Measurements from ENCODE around the gene SRXN1. TPM values are rescaled to one million over a fixed set of nuclear protein-coding genes. Genes with fewer than 3 reads are reported as not detected.
"Not testable (repeated sequence)": the region's sequence is repeated elsewhere in the genome, so short reads cannot be mapped to it uniquely, and the experiment has no call there.

SRXN1 gene
- polyA plus RNA-seq, 1 experiment: 50.9 TPM

DNA sequence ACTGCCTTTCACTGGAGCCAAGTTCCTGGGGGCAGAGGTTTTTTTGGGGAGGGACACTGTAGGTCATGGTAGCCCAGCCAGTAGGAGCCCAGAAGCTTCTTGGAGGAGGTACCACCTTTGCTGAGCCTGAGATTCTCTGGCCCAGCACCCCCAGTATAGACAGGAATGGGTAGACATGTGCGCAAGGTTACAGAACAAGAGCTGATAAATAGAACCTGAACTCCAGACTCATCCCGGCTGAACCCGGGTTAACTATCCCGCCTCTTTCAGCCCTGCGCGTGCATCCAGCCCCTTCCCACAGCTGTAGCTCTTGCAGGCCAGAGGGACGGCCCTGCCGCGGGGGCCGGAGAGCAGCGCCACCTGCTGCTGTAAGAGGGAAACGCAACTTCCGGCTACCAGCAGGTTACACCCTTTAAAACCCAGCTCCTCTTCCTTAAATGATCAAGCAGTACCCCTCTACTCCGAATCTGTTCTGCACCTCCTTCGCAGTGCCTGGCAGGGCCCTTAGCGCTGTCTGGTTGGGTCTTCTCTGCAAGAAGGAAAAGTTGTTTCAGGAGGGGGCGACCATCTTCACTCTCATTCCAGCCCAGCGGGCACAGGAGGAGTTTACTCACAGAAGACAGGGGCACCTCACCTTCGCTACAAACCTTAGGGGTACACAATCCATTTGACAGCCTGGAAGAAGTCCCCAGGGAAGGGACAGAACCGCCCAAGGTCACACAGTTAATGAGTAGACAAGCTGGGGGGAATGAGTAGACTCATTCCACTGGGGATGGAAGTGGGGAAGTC, 7.5 kb downstream of the SRXN1 start:
- TF ChIP-seq CTCF (IDR thresholded peaks at IDR 0.05; ENCODE audit: insufficient read depth, low read depth, low read length): peak; percentile 96
- H3K36me3 ChIP-seq (ENCODE audit: control insufficient read depth, insufficient read depth, low read length): peaks cover 25% of the 10 kb centered on the region
- CTCF ChIA-PET: interaction anchor here (0.6 to 7.1 kb wide), 34 partner anchors 9 to 345 kb away, joined by 3 to 68 read pairs (median 4); partner anchors contain the start of gene CSNK2A1
- POLR2A ChIA-PET: no interaction called here
- H3K4me3 ChIP-seq (ENCODE audit: low read depth, low read length): no peak overlapping the region
- no peak for DNase-seq (ENCODE audit: low read depth)
- H3K27me3 ChIP-seq (ENCODE audit: control insufficient read depth, insufficient read depth, low read length): no peaks in the 10 kb centered on the region

- CTCF ChIA-PET: interaction anchor here (0.6 to 7.1 kb wide), 31 partner anchors 10 to 344 kb away, joined by 3 to 68 read pairs (median 4); partner anchors contain the start of gene CSNK2A1
- DNase-seq (ENCODE audit: low read depth): no peak
- Histone ChIP-seq H3K36me3 (ENCODE audit: control insufficient read depth, insufficient read depth, low read length) (peaks cover 19% of the 10 kb centered on the region), H3K4me3 (ENCODE audit: low read depth, low read length) (no peak overlapping the region), H3K27me3 (ENCODE audit: control insufficient read depth, insufficient read depth, low read length) (no peaks in the 10 kb centered on the region)
- POLR2A ChIA-PET: no interaction called here
- no peak for TF ChIP-seq CTCF (IDR thresholded peaks at IDR 0.05; ENCODE audit: insufficient read depth, low read depth, low read length)
Measured at GRCh38 chr20:644692-645317, 8.2 kb downstream of the SRXN1 start.

DNA sequence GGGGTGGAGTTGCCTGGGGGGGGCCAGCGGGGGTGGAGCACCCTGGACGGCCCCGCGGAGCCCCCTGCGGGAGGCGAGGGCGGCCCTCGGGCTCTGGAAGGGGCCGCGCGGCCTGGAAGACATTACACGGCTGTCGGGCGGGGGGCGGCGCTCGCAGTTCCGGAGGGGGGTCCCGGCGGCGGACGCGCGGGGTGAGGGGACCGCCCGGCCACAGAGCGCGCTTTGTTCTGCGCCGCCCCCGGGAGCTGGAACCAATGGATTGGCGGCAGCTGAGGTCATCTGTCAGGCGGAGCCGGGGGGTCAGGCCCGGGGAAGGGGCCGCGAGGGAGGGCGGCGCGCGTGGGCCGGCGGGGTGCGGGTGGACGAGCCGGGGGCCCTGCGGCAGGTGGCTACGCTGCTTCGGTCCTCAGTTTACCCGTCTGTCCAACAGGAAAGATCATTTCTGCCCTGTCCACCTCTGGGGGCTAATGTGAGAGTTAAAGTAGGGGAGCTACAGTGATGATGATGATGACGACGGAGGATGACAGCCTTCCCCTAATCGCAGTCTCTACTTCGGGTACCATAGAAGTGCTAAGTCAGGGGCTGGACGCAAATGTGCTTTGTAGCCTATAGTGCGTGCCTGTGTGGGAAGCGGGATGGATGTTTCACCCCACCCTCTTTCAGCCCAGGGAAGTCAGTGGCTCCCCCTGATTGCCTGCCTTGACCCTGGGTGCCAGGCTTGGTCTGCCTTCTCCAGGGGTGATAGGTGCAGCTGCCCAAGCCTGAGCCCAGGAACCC, 10.4 kb downstream of the SRXN1 start:
- TF ChIP-seq CTCF (IDR thresholded peaks at IDR 0.05; ENCODE audit: insufficient read depth, low read depth, low read length): no peak
- Histone ChIP-seq H3K4me3 (ENCODE audit: low read depth, low read length) (peak overlapping the region; percentile 25), H3K36me3 (ENCODE audit: control insufficient read depth, insufficient read depth, low read length) (peaks cover 6% of the 10 kb centered on the region), H3K27me3 (ENCODE audit: control insufficient read depth, insufficient read depth, low read length) (no peaks in the 10 kb centered on the region)
- POLR2A ChIA-PET: no interaction called here
- DNase-seq (ENCODE audit: low read depth): no peak
- CTCF ChIA-PET: interaction anchor here (1.2 to 7.1 kb wide), 2 partner anchors 10 to 24 kb away, joined by 3 to 49 read pairs; no protein-coding TSS in a partner anchor

DNA sequence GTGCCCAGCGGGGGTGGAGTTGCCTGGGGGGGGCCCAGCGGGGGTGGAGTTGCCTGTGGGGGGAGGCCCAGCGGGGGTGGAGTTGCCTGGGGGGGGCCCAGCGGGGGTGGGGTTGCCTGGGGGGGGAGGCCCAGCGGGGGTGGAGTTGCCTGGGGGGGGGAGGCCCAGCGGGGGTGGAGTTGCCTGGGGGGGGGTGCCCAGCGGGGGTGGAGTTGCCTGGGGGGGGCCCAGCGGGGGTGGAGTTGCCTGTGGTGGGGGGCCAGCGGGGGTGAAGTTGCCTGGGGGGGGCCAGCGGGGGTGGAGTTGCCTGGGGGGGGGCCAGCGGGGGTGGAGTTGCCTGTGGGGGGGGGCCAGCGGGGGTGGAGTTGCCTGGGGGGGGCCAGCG, 11.0 kb downstream of the SRXN1 start:
- POLR2A ChIA-PET; DNase-seq (ENCODE audit: low read depth); H3K4me3 ChIP-seq (ENCODE audit: low read depth, low read length); H3K27me3 ChIP-seq (ENCODE audit: control insufficient read depth, insufficient read depth, low read length); H3K36me3 ChIP-seq (ENCODE audit: control insufficient read depth, insufficient read depth, low read length): not testable (repeated sequence)
- CTCF ChIA-PET: interaction anchor here (7.1 kb wide), 1 partner anchor 25 kb away, joined by 49 read pairs; no protein-coding TSS in a partner anchor

DNA sequence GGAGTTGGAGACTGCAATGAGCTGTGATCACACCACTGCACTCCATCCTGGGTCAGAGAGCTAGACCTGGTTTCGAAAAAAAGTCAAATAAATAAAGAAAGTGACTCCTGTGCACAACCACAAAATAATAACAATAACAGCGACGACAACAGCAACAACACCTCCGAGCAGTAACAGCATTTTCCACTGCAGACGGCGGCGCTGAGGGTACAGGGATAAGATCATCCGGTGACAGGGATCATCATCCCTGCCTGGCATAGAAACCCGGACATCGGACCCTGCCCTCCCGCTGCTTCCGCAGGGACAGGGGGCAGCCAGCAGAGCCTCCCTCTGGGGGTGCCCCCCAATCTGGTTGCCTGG, 11.5 kb downstream of the SRXN1 start:
- no peak for DNase-seq (ENCODE audit: low read depth)
- ChIA-PET CTCF (interaction anchor here (1.0 to 1.5 kb wide), 2 partner anchors 12 to 26 kb away, joined by 3 to 4 read pairs; no protein-coding TSS in a partner anchor), POLR2A (no interaction called here)
- Histone ChIP-seq H3K27me3 (ENCODE audit: control insufficient read depth, insufficient read depth, low read length) (no peaks in the 10 kb centered on the region), H3K36me3 (ENCODE audit: control insufficient read depth, insufficient read depth, low read length) (peaks cover 1% of the 10 kb centered on the region), H3K4me3 (ENCODE audit: low read depth, low read length) (no peak overlapping the region)
- no peak for TF ChIP-seq CTCF (IDR thresholded peaks at IDR 0.05; ENCODE audit: insufficient read depth, low read depth, low read length)
